ENCODE data around the gene ITPRIP.

The ITPRIP gene

DNA sequence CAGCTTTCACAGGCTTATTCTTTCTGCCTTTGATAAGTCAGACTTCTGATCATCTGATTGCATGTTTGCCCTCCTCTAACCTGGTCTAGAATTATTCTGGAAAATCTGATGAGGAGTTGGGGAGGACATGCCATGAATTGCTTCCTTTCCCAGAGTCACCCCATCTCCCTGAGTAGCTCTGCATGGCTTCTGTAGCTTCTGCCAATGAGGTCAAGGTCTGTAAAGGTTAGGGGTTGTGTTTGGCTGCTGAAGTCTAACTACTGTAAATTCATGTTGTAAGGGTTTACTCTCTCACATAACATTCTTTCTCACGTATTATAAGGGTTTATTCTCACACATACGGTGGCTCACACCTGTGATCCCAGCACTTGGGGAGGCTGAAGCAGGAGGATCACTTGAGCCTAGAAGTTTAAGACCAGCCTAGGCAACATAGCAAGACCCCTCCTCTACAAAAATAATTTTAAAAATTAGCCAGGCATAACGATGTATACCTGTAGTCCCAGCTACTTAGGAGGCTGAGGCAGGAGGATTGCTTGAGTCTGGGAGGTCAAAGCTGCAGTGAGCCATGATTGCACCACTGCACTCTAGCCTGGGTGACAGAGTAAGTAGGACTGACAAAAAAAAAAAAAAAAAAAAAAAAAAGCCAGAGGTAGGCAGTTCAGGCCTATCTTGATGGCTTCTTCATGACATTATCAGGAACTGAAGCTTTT lies 58.6 kb downstream of the ITPRIP start:
- no peak for ATAC-seq
- no peak for DNase-seq

GRCh38 chr10:104277785-104278184 lies 60.5 kb downstream of the ITPRIP start:
- ATAC-seq (no peak), DNase-seq (no peak)

- DNase-seq: no peak
- no peak for ATAC-seq
Measured at GRCh38 chr10:104276192-104276591, 62.1 kb downstream of the ITPRIP start.

DNA sequence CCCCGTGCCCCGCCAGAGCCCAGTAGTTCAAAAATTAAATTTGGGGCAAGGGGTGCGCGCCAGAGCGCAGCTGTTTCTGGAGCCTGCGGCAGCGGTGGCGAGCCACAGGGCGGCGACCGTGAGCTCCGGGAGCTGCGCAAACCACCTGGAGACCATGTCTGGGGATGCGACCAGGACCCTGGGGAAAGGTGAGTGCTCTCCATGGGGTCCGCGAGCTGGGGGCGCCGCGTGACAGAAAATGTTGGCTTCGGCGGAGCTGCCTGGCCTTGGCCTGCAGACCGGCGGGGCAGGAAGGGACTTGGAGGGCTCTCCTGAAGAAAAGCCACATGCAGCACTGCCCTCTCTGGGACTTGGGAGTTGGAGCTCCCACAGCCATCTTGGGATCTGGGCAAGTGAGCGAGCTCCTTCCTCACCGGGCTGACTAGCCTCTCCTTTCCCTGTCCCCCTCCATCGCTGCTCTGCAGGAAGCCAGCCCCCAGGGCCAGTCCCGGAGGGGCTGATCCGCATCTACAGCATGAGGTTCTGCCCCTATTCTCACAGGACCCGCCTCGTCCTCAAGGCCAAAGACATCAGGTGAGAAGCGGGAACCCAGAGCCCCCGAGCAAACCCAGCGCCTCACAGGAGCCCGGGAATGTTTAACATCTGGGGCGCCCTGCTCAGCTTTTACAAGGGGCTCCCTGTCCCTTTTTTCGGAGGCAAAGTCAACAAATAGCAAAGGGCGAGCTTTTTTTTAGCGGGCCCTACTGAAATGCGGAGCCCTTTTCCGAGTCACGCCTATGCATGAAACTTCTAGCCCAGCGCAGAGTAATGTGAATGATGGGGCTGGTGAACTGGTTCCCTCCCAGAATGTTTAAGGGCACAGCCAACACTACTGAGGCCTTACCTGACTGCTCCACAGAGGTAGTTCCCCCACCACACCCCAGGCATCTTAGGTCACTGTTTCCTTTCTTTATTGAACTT lies 63.2 kb downstream of the ITPRIP start:
- ATAC-seq (peak; percentile 79), DNase-seq (peak; percentile 68)

GRCh38 chr10:104273899-104274575 lies 64.2 kb downstream of the ITPRIP start:
- no peak for ATAC-seq
- no peak for DNase-seq

DNA sequence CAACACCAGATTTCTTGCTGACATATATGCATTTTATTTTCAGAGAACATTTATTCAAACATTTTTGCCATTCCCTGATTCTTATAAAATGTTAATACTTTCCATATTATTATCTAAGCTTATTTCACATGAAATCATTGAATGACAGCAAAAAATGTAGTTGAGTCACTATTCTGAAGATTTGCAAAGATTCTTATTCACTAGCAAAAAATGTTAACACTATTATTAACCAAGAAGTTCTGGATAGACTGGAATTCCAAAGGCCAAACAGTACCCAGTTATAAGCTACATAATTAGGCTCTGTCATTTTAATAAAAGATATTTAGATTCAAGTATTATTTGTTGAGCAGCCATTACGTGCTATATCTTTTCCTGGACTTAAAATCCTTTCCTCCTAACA lies 65.0 kb downstream of the ITPRIP start:
- DNase-seq: no peak

GRCh38 chr10:104268713-104269645 lies 69.3 kb downstream of the ITPRIP start, which contains the start of gene GSTO2:
Gene GSTO2 (plus strand): TSS chr10:104269184. CDS start chr10:104274916, 5,732 bp downstream.
- DNase-seq (peak; percentile 97), ATAC-seq (peak; percentile 91)

More for the DNA sequence above, 65.0 kb downstream of the ITPRIP start:
- ATAC-seq: no peak

DNA sequence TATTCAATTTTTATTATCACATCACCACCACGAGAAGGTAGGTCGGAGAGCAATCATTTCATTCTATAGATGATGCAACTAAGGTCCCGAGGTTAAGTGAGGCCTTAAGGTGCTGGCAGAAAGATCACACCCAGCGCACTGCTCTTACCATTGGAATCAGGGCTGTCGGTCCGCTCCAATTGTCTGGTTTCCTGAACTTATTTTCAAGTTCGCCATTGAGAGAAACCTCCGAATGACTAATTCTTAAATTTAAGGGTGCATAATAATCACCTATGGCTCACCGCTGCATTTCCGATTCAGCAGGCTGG lies 69.9 kb downstream of the ITPRIP start:
- ATAC-seq (no peak), DNase-seq (no peak)

DNA sequence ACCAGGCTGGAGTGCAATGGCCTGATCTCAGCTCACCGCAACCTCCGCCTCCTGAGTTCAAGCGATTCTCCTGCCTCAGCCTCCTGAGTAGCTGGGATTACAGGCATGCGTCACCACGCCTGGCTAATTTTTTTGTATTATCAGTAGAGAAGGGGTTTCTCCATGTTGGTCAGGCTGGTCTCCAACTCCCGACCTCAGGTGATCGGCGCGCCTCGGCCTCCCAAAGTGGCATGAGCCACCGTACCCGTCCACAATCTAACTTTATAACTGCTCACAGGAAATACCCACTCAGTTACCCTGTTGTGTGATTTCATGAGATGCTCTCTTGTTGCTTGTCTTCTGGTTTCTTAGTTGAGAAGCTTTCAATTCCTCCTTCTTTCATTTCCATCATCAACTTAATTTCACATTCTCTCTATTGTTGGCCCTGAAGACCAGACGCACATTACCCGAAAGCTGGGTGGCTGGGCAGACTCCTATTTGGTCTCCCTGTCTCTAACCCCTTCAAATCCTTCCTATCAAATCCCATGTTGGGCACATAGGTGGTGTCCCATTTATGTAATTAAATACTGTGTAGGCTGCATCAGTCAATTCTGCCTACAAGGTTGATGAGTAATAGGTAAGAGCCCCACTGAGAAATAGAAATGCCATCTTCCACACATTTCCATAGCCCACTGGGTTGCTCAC lies 70.4 kb downstream of the ITPRIP start:
- peak; percentile 51 for DNase-seq
- peak; percentile 71 for ATAC-seq

DNA sequence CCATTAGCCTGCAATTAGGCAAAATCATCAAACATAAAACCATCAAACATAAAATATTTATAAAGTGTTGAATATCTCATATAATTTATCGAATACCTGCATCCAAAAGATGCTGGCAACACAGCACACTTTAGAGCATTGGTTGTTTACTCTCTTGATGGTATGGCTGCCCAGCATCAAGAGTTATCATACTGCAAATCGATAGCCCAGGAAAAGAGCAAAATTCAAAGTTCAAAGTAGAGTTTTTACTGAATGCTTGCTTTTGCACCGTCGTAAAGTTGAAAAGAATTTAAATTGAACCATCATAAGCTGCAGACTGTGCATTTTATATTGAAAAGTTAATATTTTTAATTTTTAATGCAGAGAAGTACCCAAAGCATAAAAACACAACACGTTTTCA lies 73.5 kb downstream of the ITPRIP start:
- DNase-seq (no peak), ATAC-seq (no peak)

DNA sequence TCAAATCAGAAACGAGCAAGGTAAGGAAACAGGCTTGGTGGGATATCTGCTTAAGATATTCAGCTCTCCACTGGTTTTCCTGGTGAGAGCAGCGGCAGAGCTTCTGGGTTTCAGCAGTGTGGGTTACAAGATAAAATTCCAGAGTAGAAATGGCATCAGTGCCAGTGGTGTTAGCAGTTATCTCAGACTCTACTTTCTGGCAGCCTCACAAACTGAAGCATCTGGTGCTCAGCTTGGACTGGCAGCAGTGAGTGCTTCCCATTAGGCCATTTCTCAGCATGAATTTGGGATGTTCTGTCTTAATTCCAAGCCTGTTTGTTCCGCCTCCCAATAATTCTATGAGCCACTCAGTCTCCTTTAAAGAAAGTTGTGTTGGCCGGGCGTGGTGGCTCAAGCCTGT lies 76.2 kb downstream of the ITPRIP start:
- ATAC-seq (no peak), DNase-seq (no peak)

DNA sequence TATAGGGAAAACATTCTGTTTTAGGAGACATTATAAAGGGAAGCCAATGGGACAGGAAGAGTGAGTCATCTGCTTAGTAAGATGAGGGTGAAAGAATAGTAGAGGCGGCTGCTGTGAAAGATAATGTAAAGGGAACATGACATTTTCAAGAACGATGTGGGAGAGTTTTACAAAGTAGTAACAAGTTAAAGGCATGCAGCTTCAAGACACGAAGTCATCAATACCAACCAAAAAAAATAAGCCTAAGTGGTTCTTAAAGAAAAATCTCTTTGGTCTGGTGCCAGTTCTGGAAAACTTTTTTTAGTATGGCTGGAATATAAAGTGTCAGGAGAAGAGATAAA lies 77.5 kb downstream of the ITPRIP start:
- DNase-seq (no peak), ATAC-seq (peak; percentile 84)

DNA sequence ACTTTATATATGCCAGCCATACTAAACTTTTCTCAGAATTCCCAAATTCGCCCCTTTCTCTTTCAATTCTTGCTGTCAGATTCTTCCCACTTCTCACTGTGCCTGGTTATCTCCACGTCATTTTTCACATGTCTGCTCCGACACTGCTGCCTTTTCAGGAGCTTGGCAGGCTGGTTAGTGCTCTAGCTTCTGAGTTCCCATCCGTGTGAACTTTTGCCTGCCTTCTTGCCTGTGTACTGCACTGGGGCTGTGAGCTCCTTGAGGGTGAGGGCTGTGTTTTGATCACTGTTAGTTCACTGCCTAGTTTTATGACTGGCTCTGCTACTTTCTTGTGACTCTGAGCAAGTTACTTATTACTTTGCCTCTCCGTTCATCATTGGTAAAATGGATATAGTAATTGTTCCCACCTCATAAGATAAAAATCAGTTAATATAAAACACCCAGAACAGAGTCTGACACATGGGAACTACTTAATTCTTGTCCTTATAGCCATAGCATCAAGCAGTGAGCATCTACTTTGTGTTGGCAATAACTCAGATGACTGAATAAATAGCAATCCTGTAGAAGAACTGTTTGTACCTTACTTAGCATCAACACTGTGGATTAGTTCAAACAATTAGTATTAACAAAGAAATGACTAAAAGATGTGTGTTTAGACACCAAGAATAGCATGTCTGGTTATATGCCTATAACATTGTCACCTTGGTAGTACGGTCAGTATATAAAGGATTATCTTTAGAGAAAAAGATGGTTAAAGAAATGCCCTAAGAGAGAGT lies 78.1 kb downstream of the ITPRIP start:
- ATAC-seq (peak; percentile 7), DNase-seq (no peak)
